Left ventricle myocardium inferior (tissue), 1 donor: ENCODE measurements around the gene ADAMTS16. TPM values are rescaled to one million over a fixed set of nuclear protein-coding genes. Genes with fewer than 3 reads are reported as not detected.

Source experiments
- DNase-seq: peaks from one replicate; pipeline ENCODE4 v3.0.0-alpha.2; 2020
- H3K27ac ChIP-seq: fragments of 200-600 bp; replicated peaks from 2 replicates; pipeline ENCODE4 v1.8.0; 2021
- H3K27me3 ChIP-seq: fragments of 200-600 bp; 2 replicates; pipeline ENCODE4 v1.8.0; 2021; ENCODE audit warnings: low read depth
- H3K36me3 ChIP-seq: fragments of 200-600 bp; 2 replicates; pipeline ENCODE4 v1.8.0; 2021
- H3K4me1 ChIP-seq: fragments of 200-600 bp; 2 replicates; pipeline ENCODE4 v1.8.0; 2021
- H3K4me3 ChIP-seq: fragments of 200-600 bp; 2 replicates; pipeline ENCODE4 v1.8.0; 2021; ENCODE audit warnings: mild to moderate bottlenecking, moderate library complexity
- H3K9me3 ChIP-seq: fragments of 200-600 bp; replicated peaks from 2 replicates; pipeline ENCODE4 v1.8.0; 2021
- CTCF ChIP-seq: fragments of 200-600 bp; IDR thresholded peaks from 2 replicates; pipeline ENCODE4 v1.8.0; 2021; ENCODE audit warnings: antibody characterized with exemption, mild to moderate bottlenecking, borderline replicate concordance
- intact Hi-C: fragments of 100-400 bp; cut with micrococcal nuclease; formaldehyde crosslinking; loops from one replicate; pipeline ENCODE4 v1.11.0; 2022
- total RNA-seq: library from RNA; stranded (reverse); fragmentation: NEBNext Ultra II Directional; extraction: Animal tissue kit (Norgen Biotek cat#: 25700); gene quantifications from one replicate; pipeline ENCODE4 v1.2.1, GENCODE V29; 2021
- donor health status: DM: no; HTN: yes; CAD: no; lungs with severe emphysema.

ADAMTS16 gene
- total RNA-seq, 1 donor from 2014 or later, result not detected

- Histone ChIP-seq H3K36me3 (no peaks in the 10 kb centered on the region), H3K4me3 (no peak overlapping the region), H3K27me3 (no peaks in the 10 kb centered on the region), H3K27ac (no peak overlapping the region), H3K4me1 (no peaks in the 10 kb centered on the region), H3K9me3 (no peaks in the 10 kb centered on the region)
- TF ChIP-seq CTCF, result no peak
- DNase-seq, result no peak
- intact Hi-C loops, result no loop called here
These were observed 216.6 kb downstream of the ADAMTS16 start for GRCh38 chr5:5356765-5357164.

- DNase-seq, result no peak
- Histone ChIP-seq H3K27me3 (no peaks in the 10 kb centered on the region), H3K36me3 (no peaks in the 10 kb centered on the region), H3K9me3 (no peaks in the 10 kb centered on the region), H3K4me3 (no peak overlapping the region), H3K4me1 (no peaks in the 10 kb centered on the region), H3K27ac (no peak overlapping the region)
- intact Hi-C loops, result no loop called here
- TF ChIP-seq CTCF, result no peak
These were observed 219.5 kb downstream of the ADAMTS16 start for GRCh38 chr5:5359618-5360017.

- Histone ChIP-seq H3K4me3 (no peak overlapping the region), H3K36me3 (no peaks in the 10 kb centered on the region), H3K4me1 (no peaks in the 10 kb centered on the region), H3K27ac (no peak overlapping the region), H3K27me3 (no peaks in the 10 kb centered on the region), H3K9me3 (no peaks in the 10 kb centered on the region)
- intact Hi-C loops, result no loop called here
- no peak for TF ChIP-seq CTCF
- DNase-seq, result no peak
These were observed 220.3 kb downstream of the ADAMTS16 start for GRCh38 chr5:5360363-5360940.

GRCh38 chr5:5360941-5361520 is 220.9 kb downstream of the ADAMTS16 start:
- Histone ChIP-seq H3K4me3 (no peak overlapping the region), H3K4me1 (no peaks in the 10 kb centered on the region), H3K27me3 (no peaks in the 10 kb centered on the region), H3K36me3 (no peaks in the 10 kb centered on the region), H3K27ac (no peak overlapping the region), H3K9me3 (no peaks in the 10 kb centered on the region)
- TF ChIP-seq CTCF, result no peak
- intact Hi-C loops, result no loop called here
- DNase-seq, result no peak

GRCh38 chr5:5363045-5363444 is 222.9 kb downstream of the ADAMTS16 start:
- Histone ChIP-seq H3K36me3 (no peaks in the 10 kb centered on the region), H3K27me3 (no peaks in the 10 kb centered on the region), H3K27ac (no peak overlapping the region), H3K4me3 (no peak overlapping the region), H3K9me3 (no peaks in the 10 kb centered on the region), H3K4me1 (no peaks in the 10 kb centered on the region)
- no peak for TF ChIP-seq CTCF
- intact Hi-C loops, result no loop called here
- no peak for DNase-seq
